ENCODE data around the gene RBPJ. TPM values are rescaled to one million over a fixed set of nuclear protein-coding genes. Genes with fewer than 3 reads are reported as not detected.

The RBPJ gene
- total and polyA plus RNA-seq, 2 of the 8 experiments (the other 6 are each of a cell fraction or from before 2014, with no cell fraction given), result 65.5 to 217 TPM

- CTCF ChIA-PET (ENCODE audit: partially characterized antibody), result interaction anchor here (0.6 to 3.6 kb wide), 6 partner anchors 11 to 474 kb away, joined by 3 to 18 read pairs (median 4); no protein-coding TSS in a partner anchor
- Histone ChIP-seq H3K79me2 (ENCODE audit: control insufficient read depth in 1 of 2, insufficient read depth in 2 of 2, low read length in 2 of 2) (no peaks in the 10 kb centered on the region), H2BK120ac (replicated peaks; ENCODE audit: low read depth, low read length) (no peak overlapping the region), H3K79me1 (ENCODE audit: low read depth, low read length) (no peaks in the 10 kb centered on the region), H2AFZ (ENCODE audit: low read length) (no peak overlapping the region), H4K5ac (ENCODE audit: insufficient read length, low read depth, low read length) (no peak overlapping the region), H3K27me3 (replicated peaks in 1 of 4; ENCODE audit: control insufficient read depth in 3 of 4, extremely low read depth in 1 of 4, insufficient read depth in 3 of 4, low read length in 3 of 4) (no peaks in the 10 kb centered on the region), H3K56ac (replicated peaks; ENCODE audit: insufficient read length, low read depth, low read length) (no peak overlapping the region), H2AK5ac (ENCODE audit: low read depth, low read length) (no peak overlapping the region), H3K9me3 (ENCODE audit: insufficient read depth in 2 of 2, low read depth in 1 of 2, low read length in 1 of 2) (no peaks in the 10 kb centered on the region; a peak in 1 of 4 replicates), H3K18ac (ENCODE audit: extremely low read depth, low read length) (no peak overlapping the region), H3K23me2 (ENCODE audit: low read depth, low read length) (no peaks in the 10 kb centered on the region), H2BK5ac (ENCODE audit: low read depth, low read length) (no peak overlapping the region), H3K4me1 (replicated peaks in 1 of 4; ENCODE audit: control insufficient read depth in 3 of 4, insufficient read depth in 4 of 4, low read length in 3 of 4) (no peaks in the 10 kb centered on the region), H2BK12ac (ENCODE audit: low read depth, low read length) (no peak overlapping the region), H3K23ac (ENCODE audit: insufficient read length) (no peak overlapping the region), H3K14ac (ENCODE audit: insufficient read length) (no peak overlapping the region), H3K36me3 (ENCODE audit: control insufficient read depth in 2 of 4, insufficient read depth in 4 of 4, low read length in 3 of 4) (no peaks in the 10 kb centered on the region), H3K4ac (replicated peaks; ENCODE audit: insufficient read length, low read depth, low read length) (no peak overlapping the region), H3K9ac (replicated peaks in 1 of 4; ENCODE audit: extremely low read depth in 1 of 4, low read depth in 3 of 4, low read length in 3 of 4) (no peak overlapping the region), H2BK15ac (ENCODE audit: low read length) (no peak overlapping the region), H3K4me3 (ENCODE audit: extremely low read depth in 1 of 4, insufficient read depth in 2 of 4, low read depth in 3 of 4, low read length in 4 of 4) (no peak overlapping the region), H4K20me1 (replicated peaks in 1 of 2; ENCODE audit: control insufficient read depth in 1 of 2, insufficient read depth in 2 of 2, low read length in 2 of 2) (no peaks in the 10 kb centered on the region), H4K8ac (ENCODE audit: extremely low read depth, insufficient read depth, low read length) (no peak overlapping the region), H3K4me2 (ENCODE audit: insufficient read depth in 1 of 2, low read depth in 2 of 2, low read length in 2 of 2) (no peak overlapping the region), H2BK20ac (ENCODE audit: low read length) (no peak overlapping the region), H4K91ac (replicated peaks; ENCODE audit: insufficient read length, low read length) (no peak overlapping the region), H3K27ac (ENCODE audit: low read depth, low read length) (no peak overlapping the region)
- DNase-seq (ENCODE audit: low read depth in 1 of 2, low spot score in 2 of 2), result no peak
- POLR2A ChIA-PET (ENCODE audit: partially characterized antibody), result no interaction called here
- 93% methylated on average over 2 of the region's 2 CpGs; no CpG with 5 or more reads in 1 of the 2 experiments for WGBS, 2 experiments (ENCODE audit: extremely low coverage in 1 of 2, insufficient coverage in 1 of 2, insufficient read length in 1 of 2, insufficient replicate concordance in 2 of 2, low coverage in 1 of 2, low lambda C conversion rate in 2 of 2, missing lambda C conversion rate in 1 of 2)
- no peak for FAIRE-seq
- TF ChIP-seq CBX5 (IDR thresholded peaks at IDR 0.05; ENCODE audit: low read depth, low read length) (no peak), SP2 (IDR thresholded peaks at IDR 0.05; ENCODE audit: low read length) (no peak), CTCF (IDR thresholded peaks at IDR 0.05; ENCODE audit: control extremely low read depth in 1 of 3, insufficient read depth in 1 of 3, low read depth in 1 of 3, low read length in 3 of 3) (no peak), TAF7 (optimal IDR thresholded peaks at IDR 0.05; ENCODE audit: borderline replicate concordance, low read depth, low read length) (no peak), SRF (IDR thresholded peaks at IDR 0.05; ENCODE audit: low read depth, low read length) (no peak), PHF8 (conservative IDR thresholded peaks at IDR 0.05; ENCODE audit: low read depth, low read length) (no peak), POLR2A (IDR thresholded peaks at IDR 0.05; ENCODE audit: control extremely low read depth in 1 of 2, low read depth in 2 of 2, low read length in 2 of 2) (no peak), NANOG (IDR thresholded peaks at IDR 0.05; ENCODE audit: insufficient read depth, low read depth, low read length, poor library complexity, severe bottlenecking) (no peak), BRCA1 (IDR thresholded peaks at IDR 0.05; ENCODE audit: low read depth, low read length) (no peak), SP4 (IDR thresholded peaks at IDR 0.05; ENCODE audit: low read length) (no peak), SIN3A (conservative IDR thresholded peaks at IDR 0.05 in 1 of 2, IDR thresholded peaks at IDR 0.05 in 1 of 2; ENCODE audit: low read depth in 1 of 2, low read length in 2 of 2) (no peak), EGR1 (IDR thresholded peaks at IDR 0.05; ENCODE audit: borderline replicate concordance, low read depth, low read length) (no peak)
Measured at GRCh38 chr4:26463386-26463785, 142.6 kb downstream of the RBPJ start.

Measured in H1 (cell line).